Stimulated activated CD4-positive, alpha-beta T cell treated with anti-CD3 and anti-CD28 coated beads, Interleukin-15, amount 100 ng/mL, for 48 hours (primary cell): Measurements from ENCODE around the gene APOBEC3F.
"Not testable (repeated sequence)": the region's sequence is repeated elsewhere in the genome, so short reads cannot be mapped to it uniquely, and the experiment has no call there.

Source experiments
- DNase-seq, 2 donors: peaks; one replicate each; pipeline ENCODE4 v3.0.0-alpha.2; 2020; ENCODE audit warnings: low read depth in 2 of 2

Gene APOBEC3F

GRCh38 chr22:39027717-39028116 lies 12.9 kb upstream of the APOBEC3F start:
- DNase-seq: no peak

- DNase-seq: no peak
Observed at GRCh38 chr22:39028281-39028680, 12.4 kb upstream of the APOBEC3F start.

GRCh38 chr22:39029227-39029626 lies 11.4 kb upstream of the APOBEC3F start:
- DNase-seq: no peak

- DNase-seq: no peak
Observed at GRCh38 chr22:39030705-39031104, 10.0 kb upstream of the APOBEC3F start.

- not testable (repeated sequence) for DNase-seq
Observed at GRCh38 chr22:39031434-39032295, 9.0 kb upstream of the APOBEC3F start.

- not testable (repeated sequence) for DNase-seq
Observed at GRCh38 chr22:39037071-39037470, 3.6 kb upstream of the APOBEC3F start.

- DNase-seq: no peak
Observed at GRCh38 chr22:39039306-39040126, 1.1 kb upstream of the APOBEC3F start.

GRCh38 chr22:39040155-39040537 lies 518 bp upstream of the APOBEC3F start:
- DNase-seq: not testable (repeated sequence)

- DNase-seq: no peak
Observed at GRCh38 chr22:39041908-39042307, 1.2 kb downstream of the APOBEC3F start.

- not testable (repeated sequence) for DNase-seq
Observed at GRCh38 chr22:39043063-39043462, 2.4 kb downstream of the APOBEC3F start.

- not testable (repeated sequence) for DNase-seq
Observed at GRCh38 chr22:39045136-39045535, 4.5 kb downstream of the APOBEC3F start.

- DNase-seq: not testable (repeated sequence)
Observed at GRCh38 chr22:39049486-39049885, 8.8 kb downstream of the APOBEC3F start.

- DNase-seq: not testable (repeated sequence)
Observed at GRCh38 chr22:39051844-39052495, 11.3 kb downstream of the APOBEC3F start.

- DNase-seq: no peak
Observed at GRCh38 chr22:39055658-39056057, 15.0 kb downstream of the APOBEC3F start.

- not testable (repeated sequence) for DNase-seq
Observed at GRCh38 chr22:39061290-39061689, 20.6 kb downstream of the APOBEC3F start.

- DNase-seq: not testable (repeated sequence)
Observed at GRCh38 chr22:39061951-39062350, 21.3 kb downstream of the APOBEC3F start.

- DNase-seq: not testable (repeated sequence)
Observed at GRCh38 chr22:39063904-39064303, 23.2 kb downstream of the APOBEC3F start.

- DNase-seq: not testable (repeated sequence)
Observed at GRCh38 chr22:39066442-39067276, 26.0 kb downstream of the APOBEC3F start.

- DNase-seq: no peak
Observed at GRCh38 chr22:39068033-39068785, 27.5 kb downstream of the APOBEC3F start.

GRCh38 chr22:39070186-39070585 lies 29.5 kb downstream of the APOBEC3F start:
- no peak for DNase-seq
